SK-N-SH (cell line): Measurements from ENCODE around the gene COL4A3. TPM values are rescaled to one million over a fixed set of nuclear protein-coding genes. Genes with fewer than 3 reads are reported as not detected.

Source experiments
- CTCF ChIA-PET: fragments of 300-600, 350-600 bp; formaldehyde crosslinking; extraction: SDS; loops from one replicate; lab custom pipeline; 2021; lab: Yijun Ruan, JAX
- POLR2A ChIA-PET: fragments of 350-600 bp; sonication (Branson Sonifier 250); formaldehyde crosslinking; extraction: SDS; loops from one replicate; lab custom pipeline; 2020; ENCODE audit warnings: antibody characterized with exemption, inconsistent platforms; lab: Yijun Ruan, JAX
- DNase-seq: peaks from one replicate; pipeline ENCODE4 v3.0.0; 2012
- H2AFZ ChIP-seq: fragments of 200-600 bp; sonication (generic); 2 replicates; pipeline ENCODE4 v1.8.1; 2016; ENCODE audit warnings: antibody characterized with exemption, mild to moderate bottlenecking, low read depth
- H3F3A ChIP-seq: fragments of 200-600 bp; sonication (generic); replicated peaks from 2 replicates; pipeline ENCODE3; 2016; ENCODE audit warnings: antibody characterized with exemption, mild to moderate bottlenecking; ENCODE audit not compliant: insufficient read depth
- H3K27ac ChIP-seq, 2 experiments: fragments of 200-500 bp in 1 of 2; fragments of 200-600 bp in 1 of 2; sonication (Bioruptor generic) in 1 of 2; sonication (generic), shearing (Covaris generic) in 1 of 2; 2 replicates each; pipeline versions ENCODE4 v1.5.1 to v1.6.1; 2014 to 2016; ENCODE audit warnings: low read depth in 2 of 2, inconsistent platforms in 1 of 2, low read length in 1 of 2, mild to moderate bottlenecking in 1 of 2, mixed read lengths in 1 of 2
- H3K27me3 ChIP-seq: fragments of 200-600 bp; sonication (generic), shearing (Covaris generic); 2 replicates; pipeline ENCODE4 v1.6.1; 2016; ENCODE audit warnings: mixed run types; ENCODE audit not compliant: insufficient read depth
- H3K36me3 ChIP-seq, 2 experiments: fragments of 200-500 bp in 1 of 2; fragments of 200-600 bp in 1 of 2; sonication (Bioruptor generic) in 1 of 2; sonication (generic) in 1 of 2; replicated peaks in 1 of 2; 2 replicates each; pipeline versions ENCODE3 to v1.5.1; 2014 to 2016; ENCODE audit warnings: low read length in 1 of 2, mild to moderate bottlenecking in 1 of 2; ENCODE audit not compliant: insufficient read depth in 2 of 2, control insufficient read depth in 1 of 2
- H3K4me1 ChIP-seq, 2 experiments: fragments of 200-500 bp in 1 of 2; fragments of 200-600 bp in 1 of 2; sonication (Bioruptor generic) in 1 of 2; sonication (generic), shearing (Covaris generic) in 1 of 2; 2 replicates each; pipeline versions ENCODE4 v1.5.1 to v1.6.1; 2014 to 2016; ENCODE audit warnings: low read depth in 1 of 2, low read length in 1 of 2, mixed run types in 1 of 2; ENCODE audit not compliant: insufficient read depth in 2 of 2, control insufficient read depth in 1 of 2
- H3K4me2 ChIP-seq: fragments of 200-600 bp; sonication (generic), shearing (Covaris generic); 2 replicates; pipeline ENCODE4 v1.6.1; 2017; ENCODE audit warnings: mixed run types
- H3K4me3 ChIP-seq, 2 experiments: fragments of 200-500 bp in 1 of 2; fragments of 200-600 bp in 1 of 2; sonication (Bioruptor generic) in 1 of 2; sonication (generic), shearing (Covaris generic) in 1 of 2; 2 replicates each; pipeline versions ENCODE4 v1.5.1 to v1.8.1; 2014 to 2016; ENCODE audit warnings: low read depth in 2 of 2, inconsistent platforms in 1 of 2, low read length in 1 of 2, mild to moderate bottlenecking in 1 of 2, mixed read lengths in 1 of 2, moderate library complexity in 1 of 2
- H3K79me2 ChIP-seq: fragments of 200-600 bp; sonication (generic); 2 replicates; pipeline ENCODE4 v1.8.1; 2017; ENCODE audit warnings: mild to moderate bottlenecking; ENCODE audit not compliant: insufficient read depth
- H3K9ac ChIP-seq: fragments of 200-600 bp; sonication (generic); 2 replicates; pipeline ENCODE4 v1.6.1; 2017; ENCODE audit warnings: mixed run types
- H3K9me2 ChIP-seq: fragments of 200-600 bp; sonication (generic); 2 replicates; pipeline ENCODE4 v1.6.1; 2017; ENCODE audit warnings: mixed run types
- H3K9me3 ChIP-seq: fragments of 200-600 bp; sonication (generic); 2 replicates; pipeline ENCODE4 v1.6.1; 2017; ENCODE audit warnings: mixed run types, mild to moderate bottlenecking, moderate library complexity
- H4K20me1 ChIP-seq: fragments of 200-600 bp; sonication (generic); 2 replicates; pipeline ENCODE4 v1.6.1; 2017; ENCODE audit warnings: mild to moderate bottlenecking, mixed run types; ENCODE audit not compliant: insufficient read depth
- CHD2 ChIP-seq: fragments of 150-350 bp; IDR thresholded peaks from 2 replicates; pipeline ENCODE4 v1.6.1; 2018; ENCODE audit warnings: low read length; ENCODE audit not compliant: partially characterized antibody
- FOXJ3 ChIP-seq: sonication (generic); formaldehyde crosslinking; IDR thresholded peaks from 2 replicates; pipeline ENCODE4 v1.5.1; 2020; ENCODE audit warnings: mild to moderate bottlenecking, missing genetic modification reagents
- FOXM1 ChIP-seq: IDR thresholded peaks from 2 replicates; pipeline ENCODE4 v1.4.0; 2012; ENCODE audit warnings: low read depth, mild to moderate bottlenecking
- GABPA ChIP-seq: IDR thresholded peaks from 2 replicates; pipeline ENCODE4 v1.4.0; 2012; ENCODE audit warnings: low read depth, mild to moderate bottlenecking
- JUND ChIP-seq: IDR thresholded peaks from 2 replicates; pipeline ENCODE4 v1.4.0; 2012
- MEF2A ChIP-seq: IDR thresholded peaks from 2 replicates; pipeline ENCODE4 v1.4.0; 2012; ENCODE audit warnings: low read depth, borderline replicate concordance
- NRF1 ChIP-seq: IDR thresholded peaks from 2 replicates; pipeline ENCODE4 v1.6.1; 2012; ENCODE audit warnings: low read depth, mild to moderate bottlenecking, low read length
- RAD21 ChIP-seq: IDR thresholded peaks from 2 replicates; pipeline ENCODE4 v1.6.1; 2012; ENCODE audit warnings: mild to moderate bottlenecking, low read length
- RXRA ChIP-seq: IDR thresholded peaks from 2 replicates; pipeline ENCODE4 v1.4.0; 2012; ENCODE audit warnings: low read depth, mild to moderate bottlenecking, borderline replicate concordance
- SIN3A ChIP-seq: IDR thresholded peaks from 2 replicates; pipeline ENCODE4 v1.6.1; 2012; ENCODE audit warnings: low read depth, mild to moderate bottlenecking, low read length, moderate library complexity, borderline replicate concordance
- SMC3 ChIP-seq: IDR thresholded peaks from 2 replicates; pipeline ENCODE4 v1.6.1; 2012; ENCODE audit warnings: low read depth, low read length, improper control_type of control experiment
- TCF12 ChIP-seq: IDR thresholded peaks from 2 replicates; pipeline ENCODE4 v1.4.0; 2012
- TEAD4 ChIP-seq: IDR thresholded peaks from 2 replicates; pipeline ENCODE4 v1.4.0; 2012; ENCODE audit warnings: mild to moderate bottlenecking, borderline replicate concordance; ENCODE audit not compliant: insufficient read depth
- YY1 ChIP-seq: IDR thresholded peaks from 2 replicates; pipeline ENCODE4 v1.4.0; 2012; ENCODE audit warnings: low read depth, mild to moderate bottlenecking
- WGBS: methylation state at CpG from one replicate; pipeline ENCODE4 v1.1.6; 2017; ENCODE audit warnings: low lambda C conversion rate; 5-methylcytosine and 5-hydroxymethylcytosine counted together
- polyA plus RNA-seq, 3 experiments: library from polyadenylated mRNA; depleted of rRNA; stranded (reverse); fragments of >200 nt; gene quantifications; 2 replicates each; pipeline ENCODE4 v1.2.3, GENCODE V29; 2012
- TF ChIP-seq, protein P1 (sequence below): fragments of 150-350 bp; IDR thresholded peaks from 2 replicates; pipeline ENCODE4 v1.6.1; 2016; ENCODE audit warnings: mild to moderate bottlenecking, low read depth, low read length
- TF ChIP-seq, protein P2 (sequence below): IDR thresholded peaks from 2 replicates; pipeline ENCODE4 v1.6.1; 2012; ENCODE audit warnings: mild to moderate bottlenecking, low read depth, low read length, moderate library complexity
- TF ChIP-seq, protein P3 (sequence below): IDR thresholded peaks from 2 replicates; pipeline ENCODE4 v1.4.0; 2012; ENCODE audit warnings: low read depth
- TF ChIP-seq, protein P4 (sequence below): IDR thresholded peaks from 2 replicates; pipeline ENCODE4; 2012

COL4A3 gene
- polyA plus RNA-seq, 1 of the 3 experiments (the other 2 are of a cell fraction), result not detected

- TF ChIP-seq, protein P1, sequence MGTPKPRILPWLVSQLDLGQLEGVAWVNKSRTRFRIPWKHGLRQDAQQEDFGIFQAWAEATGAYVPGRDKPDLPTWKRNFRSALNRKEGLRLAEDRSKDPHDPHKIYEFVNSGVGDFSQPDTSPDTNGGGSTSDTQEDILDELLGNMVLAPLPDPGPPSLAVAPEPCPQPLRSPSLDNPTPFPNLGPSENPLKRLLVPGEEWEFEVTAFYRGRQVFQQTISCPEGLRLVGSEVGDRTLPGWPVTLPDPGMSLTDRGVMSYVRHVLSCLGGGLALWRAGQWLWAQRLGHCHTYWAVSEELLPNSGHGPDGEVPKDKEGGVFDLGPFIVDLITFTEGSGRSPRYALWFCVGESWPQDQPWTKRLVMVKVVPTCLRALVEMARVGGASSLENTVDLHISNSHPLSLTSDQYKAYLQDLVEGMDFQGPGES, result no peak
- TF ChIP-seq, protein P2, sequence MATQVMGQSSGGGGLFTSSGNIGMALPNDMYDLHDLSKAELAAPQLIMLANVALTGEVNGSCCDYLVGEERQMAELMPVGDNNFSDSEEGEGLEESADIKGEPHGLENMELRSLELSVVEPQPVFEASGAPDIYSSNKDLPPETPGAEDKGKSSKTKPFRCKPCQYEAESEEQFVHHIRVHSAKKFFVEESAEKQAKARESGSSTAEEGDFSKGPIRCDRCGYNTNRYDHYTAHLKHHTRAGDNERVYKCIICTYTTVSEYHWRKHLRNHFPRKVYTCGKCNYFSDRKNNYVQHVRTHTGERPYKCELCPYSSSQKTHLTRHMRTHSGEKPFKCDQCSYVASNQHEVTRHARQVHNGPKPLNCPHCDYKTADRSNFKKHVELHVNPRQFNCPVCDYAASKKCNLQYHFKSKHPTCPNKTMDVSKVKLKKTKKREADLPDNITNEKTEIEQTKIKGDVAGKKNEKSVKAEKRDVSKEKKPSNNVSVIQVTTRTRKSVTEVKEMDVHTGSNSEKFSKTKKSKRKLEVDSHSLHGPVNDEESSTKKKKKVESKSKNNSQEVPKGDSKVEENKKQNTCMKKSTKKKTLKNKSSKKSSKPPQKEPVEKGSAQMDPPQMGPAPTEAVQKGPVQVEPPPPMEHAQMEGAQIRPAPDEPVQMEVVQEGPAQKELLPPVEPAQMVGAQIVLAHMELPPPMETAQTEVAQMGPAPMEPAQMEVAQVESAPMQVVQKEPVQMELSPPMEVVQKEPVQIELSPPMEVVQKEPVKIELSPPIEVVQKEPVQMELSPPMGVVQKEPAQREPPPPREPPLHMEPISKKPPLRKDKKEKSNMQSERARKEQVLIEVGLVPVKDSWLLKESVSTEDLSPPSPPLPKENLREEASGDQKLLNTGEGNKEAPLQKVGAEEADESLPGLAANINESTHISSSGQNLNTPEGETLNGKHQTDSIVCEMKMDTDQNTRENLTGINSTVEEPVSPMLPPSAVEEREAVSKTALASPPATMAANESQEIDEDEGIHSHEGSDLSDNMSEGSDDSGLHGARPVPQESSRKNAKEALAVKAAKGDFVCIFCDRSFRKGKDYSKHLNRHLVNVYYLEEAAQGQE, result no peak
- TF ChIP-seq RAD21 (no peak), CHD2 (no peak)
Measured at GRCh38 chr2:227257820-227258219, 93.4 kb downstream of the COL4A3 start (continued).

DNA sequence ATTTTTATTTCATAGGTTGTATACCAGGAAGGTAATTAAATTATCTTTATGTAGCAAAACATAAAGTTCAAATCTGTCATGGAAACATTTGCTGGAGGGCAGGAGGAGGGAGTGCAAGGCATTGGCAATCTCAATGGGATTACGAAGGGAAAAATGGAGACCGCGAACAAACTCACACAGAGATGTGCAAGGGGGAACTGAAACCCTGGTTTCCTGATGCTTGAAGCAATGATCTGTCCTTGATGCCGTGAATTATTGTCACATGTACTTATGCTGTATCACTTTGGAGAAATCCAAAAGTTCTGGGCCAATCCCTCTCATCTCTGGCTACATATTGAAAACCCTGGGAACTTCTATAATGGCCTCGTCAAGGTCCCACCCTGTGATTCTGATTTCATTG lies 95.6 kb downstream of the COL4A3 start:
- H3K27ac ChIP-seq, result no peak overlapping the region
- TF ChIP-seq GABPA, result no peak
- no peak for TF ChIP-seq RAD21
- no peak for TF ChIP-seq SIN3A
- no peak for TF ChIP-seq YY1
- TF ChIP-seq RXRA, result no peak
- H3K36me3 ChIP-seq, result no peaks in the 10 kb centered on the region
- H2AFZ ChIP-seq, result no peak overlapping the region
- no peaks in the 10 kb centered on the region for H3K79me2 ChIP-seq
- H3F3A ChIP-seq, result no peaks in the 10 kb centered on the region
- H3K4me1 ChIP-seq, result no peaks in the 10 kb centered on the region
- CTCF ChIA-PET, result interaction anchor here (1.0 kb wide), 1 partner anchor 21 kb away, joined by 4 read pairs; no protein-coding TSS in a partner anchor
- no peaks in the 10 kb centered on the region for H3K27me3 ChIP-seq
- WGBS, result 70% methylated on average over 5 of the region's 5 CpGs
- no peaks in the 10 kb centered on the region for H3K9me3 ChIP-seq
- no peak for DNase-seq
- H3K4me3 ChIP-seq, result no peak overlapping the region
- no peak overlapping the region for H3K4me2 ChIP-seq
- no peaks in the 10 kb centered on the region for H3K9me2 ChIP-seq
- no peak overlapping the region for H3K9ac ChIP-seq
- no peaks in the 10 kb centered on the region for H4K20me1 ChIP-seq
- POLR2A ChIA-PET, result no interaction called here

- H3K9me3 ChIP-seq, result no peaks in the 10 kb centered on the region
- no peaks in the 10 kb centered on the region for H3K36me3 ChIP-seq
- no peak overlapping the region for H2AFZ ChIP-seq
- no peaks in the 10 kb centered on the region for H3K27me3 ChIP-seq
- no peak overlapping the region for H3K4me3 ChIP-seq
- 48% methylated on average over 10 of the region's 10 CpGs for WGBS
- no peaks in the 10 kb centered on the region for H3K9me2 ChIP-seq
- no peaks in the 10 kb centered on the region for H3F3A ChIP-seq
- H3K79me2 ChIP-seq, result no peaks in the 10 kb centered on the region
- H3K4me1 ChIP-seq, result no peaks in the 10 kb centered on the region
- no peaks in the 10 kb centered on the region for H4K20me1 ChIP-seq
- no peak overlapping the region for H3K4me2 ChIP-seq
- ChIA-PET POLR2A (no interaction called here), CTCF (interaction anchor here (2.8 kb wide), 1 partner anchor 30 kb away, joined by 14 read pairs; no protein-coding TSS in a partner anchor)
- no peak overlapping the region for H3K9ac ChIP-seq
- no peak overlapping the region for H3K27ac ChIP-seq
- no peak for DNase-seq
- TF ChIP-seq, protein P3, sequence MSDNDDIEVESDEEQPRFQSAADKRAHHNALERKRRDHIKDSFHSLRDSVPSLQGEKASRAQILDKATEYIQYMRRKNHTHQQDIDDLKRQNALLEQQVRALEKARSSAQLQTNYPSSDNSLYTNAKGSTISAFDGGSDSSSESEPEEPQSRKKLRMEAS, result no peak
- TF ChIP-seq SMC3 (no peak), RXRA (no peak), TCF12 (no peak), FOXJ3 (CRISPR knock-in tag) (no peak), SIN3A (no peak), MEF2A (no peak), TEAD4 (no peak), FOXM1 (no peak), JUND (no peak), CHD2 (no peak), NRF1 (no peak)
- TF ChIP-seq, protein P4, sequence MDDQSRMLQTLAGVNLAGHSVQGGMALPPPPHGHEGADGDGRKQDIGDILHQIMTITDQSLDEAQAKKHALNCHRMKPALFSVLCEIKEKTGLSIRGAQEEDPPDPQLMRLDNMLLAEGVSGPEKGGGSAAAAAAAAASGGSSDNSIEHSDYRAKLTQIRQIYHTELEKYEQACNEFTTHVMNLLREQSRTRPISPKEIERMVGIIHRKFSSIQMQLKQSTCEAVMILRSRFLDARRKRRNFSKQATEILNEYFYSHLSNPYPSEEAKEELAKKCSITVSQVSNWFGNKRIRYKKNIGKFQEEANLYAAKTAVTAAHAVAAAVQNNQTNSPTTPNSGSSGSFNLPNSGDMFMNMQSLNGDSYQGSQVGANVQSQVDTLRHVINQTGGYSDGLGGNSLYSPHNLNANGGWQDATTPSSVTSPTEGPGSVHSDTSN, result no peak
Measured at GRCh38 chr2:227267410-227268115, 103.1 kb downstream of the COL4A3 start.
